Femur (tissue), 1 donor: Measurements from ENCODE around the gene DRICH1.
"Not testable (repeated sequence)": the region's sequence is repeated elsewhere in the genome, so short reads cannot be mapped to it uniquely, and the experiment has no call there.

Source experiments
- DNase-seq: peaks from one replicate; pipeline ENCODE4 v3.0.0-alpha.2; 2017

The DRICH1 gene

DNA sequence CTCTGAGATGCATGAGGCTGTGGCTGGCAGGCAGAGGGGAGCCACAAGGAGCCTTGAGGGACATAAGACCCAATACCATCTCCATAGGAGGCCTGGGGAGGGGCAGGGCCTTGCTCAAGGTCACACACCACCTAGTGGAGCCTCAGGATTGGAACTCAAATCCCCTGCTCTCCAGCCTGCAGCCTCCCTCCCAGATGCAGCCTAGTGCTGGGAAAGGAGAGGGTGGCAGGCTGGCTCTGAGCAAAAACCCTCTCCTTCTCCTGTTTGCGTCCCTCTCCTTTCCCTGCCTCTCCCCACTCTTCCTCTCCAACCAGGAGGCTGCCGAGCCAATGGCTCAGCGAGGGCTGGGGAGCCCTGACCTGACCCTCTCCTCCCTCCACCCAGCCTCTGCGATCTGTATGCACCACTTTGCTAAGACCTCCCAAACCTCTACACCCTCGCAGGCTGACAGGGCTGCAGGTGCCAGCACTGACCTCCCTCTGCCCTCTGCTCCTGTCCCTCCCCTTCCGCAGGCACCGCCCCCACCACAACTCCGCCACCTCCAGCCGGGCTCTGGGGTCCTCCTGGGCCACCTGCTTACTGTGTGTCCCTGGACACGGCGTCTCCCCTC, 66.7 kb downstream of the DRICH1 start:
- no peak for DNase-seq

DNA sequence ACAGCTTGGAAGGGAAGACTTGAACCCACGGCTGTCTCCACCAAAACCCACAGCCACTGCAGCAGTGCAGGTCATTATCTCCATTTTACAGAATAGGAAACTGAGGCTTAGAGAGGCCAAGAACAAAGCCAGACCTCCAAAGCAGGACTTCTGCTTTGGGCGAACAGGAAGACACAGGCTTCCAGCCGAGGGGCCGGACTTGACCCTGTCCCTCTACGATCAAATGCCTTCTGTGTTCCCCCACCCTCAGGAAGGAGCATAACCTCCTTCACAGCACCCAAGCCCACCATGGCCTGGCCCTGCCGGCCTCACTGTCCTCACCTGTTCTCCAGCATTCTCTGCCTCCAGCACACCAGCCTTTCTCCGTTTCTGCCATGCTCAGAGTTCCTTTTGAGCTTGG, 67.8 kb downstream of the DRICH1 start:
- DNase-seq = no peak

DNA sequence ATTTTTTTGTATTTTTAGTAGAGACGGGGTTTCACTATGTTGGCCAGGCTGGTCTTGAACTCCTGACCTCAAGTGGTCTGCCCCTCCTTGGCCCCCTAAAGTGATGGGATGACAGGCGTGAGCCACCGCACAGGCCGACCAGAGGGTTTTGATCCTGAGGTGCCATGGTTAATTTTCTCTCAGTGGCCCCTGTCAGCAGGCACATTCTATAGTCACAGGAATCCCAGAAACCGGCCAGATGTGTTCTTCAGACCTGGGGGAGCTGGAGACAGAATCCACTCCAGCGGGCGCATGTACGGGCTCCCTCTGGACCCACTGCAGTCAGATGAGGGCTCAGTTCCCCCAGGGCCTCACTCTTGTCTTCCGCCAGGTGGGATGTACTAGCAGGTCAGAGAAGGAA, 69.0 kb downstream of the DRICH1 start:
- DNase-seq = no peak

DNA sequence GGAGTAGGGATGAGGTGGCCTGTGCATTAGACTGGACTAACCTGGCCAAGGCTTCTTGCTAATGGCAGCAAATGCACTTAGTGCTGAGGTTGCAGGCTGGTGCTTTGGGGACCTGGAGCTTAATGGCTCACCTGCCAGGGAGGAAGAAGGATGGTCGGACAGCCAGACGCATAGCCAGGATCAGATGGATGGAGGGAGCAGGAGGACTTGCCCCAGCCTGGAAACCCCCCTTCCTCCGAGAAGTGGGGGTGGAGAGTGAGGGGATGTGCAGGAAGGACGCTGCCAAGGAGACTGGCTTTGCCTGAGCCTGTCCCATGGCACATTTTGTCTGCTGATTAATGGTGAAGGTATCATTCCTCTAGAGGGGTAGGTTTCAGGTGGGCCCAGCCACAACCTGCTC, 69.9 kb downstream of the DRICH1 start:
- no peak for DNase-seq

DNA sequence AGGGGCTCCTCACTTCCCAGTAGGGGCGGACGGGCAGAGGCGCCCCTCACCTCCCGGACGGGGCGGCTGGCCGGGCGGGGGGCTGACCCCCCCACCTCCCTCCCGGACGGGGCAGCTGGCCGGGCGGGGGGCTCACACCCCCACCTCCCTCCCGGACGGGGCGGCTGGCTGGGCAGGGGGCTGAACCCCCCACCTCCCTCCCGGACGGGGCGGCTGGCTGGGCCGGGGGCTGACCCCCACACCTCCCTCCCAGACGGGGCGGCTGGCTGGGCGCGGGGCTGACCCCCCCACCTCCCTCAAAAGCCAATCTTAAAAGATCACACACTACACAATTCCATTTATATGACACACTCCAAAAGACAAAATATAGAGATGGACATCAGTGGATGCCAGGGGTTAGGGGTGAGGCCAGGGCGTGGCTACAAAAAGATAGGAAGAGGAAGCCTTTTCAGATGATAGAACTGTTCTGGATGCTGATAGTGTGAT, 71.1 kb downstream of the DRICH1 start:
- DNase-seq = not testable (repeated sequence)

DNA sequence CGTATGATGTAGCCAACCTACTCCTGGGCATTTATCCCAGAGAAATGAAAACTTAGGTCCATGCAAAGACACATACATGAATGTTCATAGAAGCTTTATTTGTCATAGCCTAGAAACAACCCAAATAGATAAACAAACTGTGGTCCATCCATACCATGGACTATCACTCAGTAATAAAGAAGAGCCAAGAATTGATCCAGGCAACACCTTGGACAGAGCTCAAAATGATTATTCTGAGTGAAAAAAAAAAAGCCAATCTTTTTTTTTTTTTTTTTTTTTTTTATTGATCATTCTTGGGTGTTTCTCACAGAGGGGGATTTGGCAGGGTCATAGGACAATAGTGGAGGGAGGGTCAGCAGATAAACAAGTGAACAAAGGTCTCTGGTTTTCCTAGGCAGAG, 71.9 kb downstream of the DRICH1 start:
- not testable (repeated sequence) for DNase-seq
